ENCODE data around the gene OSBPL3.

DNA sequence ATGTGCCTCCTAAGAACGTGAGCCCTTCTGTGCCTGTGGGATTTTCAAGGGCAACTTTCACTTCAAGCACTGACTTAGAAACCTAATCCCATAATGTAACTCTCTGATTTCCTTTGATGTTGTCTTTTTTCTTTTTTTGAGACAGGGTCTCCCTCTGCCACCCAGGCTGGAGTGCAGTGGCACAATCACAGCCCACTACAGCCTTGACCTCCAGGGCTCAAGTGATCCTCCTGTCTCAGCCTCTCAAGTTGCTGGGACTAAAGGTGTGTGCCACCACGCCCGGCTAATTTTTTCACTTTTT is 158.3 kb downstream of the OSBPL3 start:
- TF ChIP-seq EZH2 (IDR thresholded peaks at IDR 0.05; ENCODE audit: low read length, unreplicated experiment) (no peak), EZH2phosphoT487 (IDR thresholded peaks at IDR 0.05; ENCODE audit: borderline replicate concordance, low read length) (no peak)
- TF ChIP-seq, protein P1, sequence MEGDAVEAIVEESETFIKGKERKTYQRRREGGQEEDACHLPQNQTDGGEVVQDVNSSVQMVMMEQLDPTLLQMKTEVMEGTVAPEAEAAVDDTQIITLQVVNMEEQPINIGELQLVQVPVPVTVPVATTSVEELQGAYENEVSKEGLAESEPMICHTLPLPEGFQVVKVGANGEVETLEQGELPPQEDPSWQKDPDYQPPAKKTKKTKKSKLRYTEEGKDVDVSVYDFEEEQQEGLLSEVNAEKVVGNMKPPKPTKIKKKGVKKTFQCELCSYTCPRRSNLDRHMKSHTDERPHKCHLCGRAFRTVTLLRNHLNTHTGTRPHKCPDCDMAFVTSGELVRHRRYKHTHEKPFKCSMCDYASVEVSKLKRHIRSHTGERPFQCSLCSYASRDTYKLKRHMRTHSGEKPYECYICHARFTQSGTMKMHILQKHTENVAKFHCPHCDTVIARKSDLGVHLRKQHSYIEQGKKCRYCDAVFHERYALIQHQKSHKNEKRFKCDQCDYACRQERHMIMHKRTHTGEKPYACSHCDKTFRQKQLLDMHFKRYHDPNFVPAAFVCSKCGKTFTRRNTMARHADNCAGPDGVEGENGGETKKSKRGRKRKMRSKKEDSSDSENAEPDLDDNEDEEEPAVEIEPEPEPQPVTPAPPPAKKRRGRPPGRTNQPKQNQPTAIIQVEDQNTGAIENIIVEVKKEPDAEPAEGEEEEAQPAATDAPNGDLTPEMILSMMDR (conservative IDR thresholded peaks at IDR 0.05; ENCODE audit: low read depth, low read length): no peak
